ENCODE data around the gene SIRT2. TPM values are rescaled to one million over a fixed set of nuclear protein-coding genes. Genes with fewer than 3 reads are reported as not detected.

SIRT2 gene
- total and polyA plus RNA-seq, 2 of the 13 experiments (the other 11 are each of a cell fraction or from before 2014, with no cell fraction given), result 22.3 to 26.1 TPM

DNA sequence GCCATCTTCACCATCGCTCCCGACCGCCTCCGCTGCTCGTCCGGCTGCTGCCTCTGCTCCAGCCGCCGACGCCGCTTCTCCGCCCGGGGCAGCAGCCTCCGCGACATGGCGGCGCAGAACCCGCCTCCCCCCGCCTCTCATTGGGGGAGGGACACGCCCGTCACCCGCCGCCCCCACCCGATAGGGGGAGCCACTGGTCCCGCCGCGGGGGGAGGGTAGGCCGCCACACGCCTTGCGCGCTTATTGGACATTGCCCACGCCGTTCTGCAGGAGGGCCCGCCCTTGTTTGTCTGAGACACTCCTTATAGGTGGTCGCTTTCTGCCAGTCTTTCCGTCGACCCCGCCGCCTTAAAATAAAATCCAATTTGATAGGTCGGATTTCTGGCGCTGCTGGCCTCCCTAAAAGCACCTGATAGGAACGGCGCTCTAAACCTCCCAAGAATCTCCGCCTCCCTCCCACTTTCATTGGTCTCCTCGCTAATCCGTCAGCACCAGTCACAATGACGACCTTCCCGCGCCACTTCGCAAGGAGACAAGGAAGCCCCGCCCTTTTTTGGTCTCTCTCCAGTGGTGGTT lies 49.5 kb downstream of the SIRT2 start, which contains the start of gene HNRNPL (continued):
- peak; percentile 99 for TF ChIP-seq HMGXB3 (CRISPR knock-in tag; IDR thresholded peaks at IDR 0.05; ENCODE audit: borderline replicate concordance)
- peak; percentile 61; the same call in 1 of the 2 replicates for TF ChIP-seq ZFP82 (CRISPR knock-in tag; IDR thresholded peaks at IDR 0.05; ENCODE audit: borderline replicate concordance)
- TF ChIP-seq RBM22 (optimal IDR thresholded peaks at IDR 0.05; ENCODE audit: low read length), result no peak
- peak; percentile 23 for TF ChIP-seq SKI (IDR thresholded peaks at IDR 0.05; ENCODE audit: partially characterized antibody)
- TF ChIP-seq CREM (IDR thresholded peaks at IDR 0.05), result peak; percentile 97
- TF ChIP-seq CREM (CRISPR knock-in tag; IDR thresholded peaks at IDR 0.05), result peak; percentile 47
- peak; percentile 92 for TF ChIP-seq YY1 (IDR thresholded peaks at IDR 0.05; ENCODE audit: insufficient read depth, insufficient replicate concordance, low read depth, low read length)
- TF ChIP-seq CTCF (CRISPR knock-in tag; IDR thresholded peaks at IDR 0.05), result peak; percentile 69
- peak in 1 of 2 experiments; percentile 24; a peak in 1 of 4 replicates for TF ChIP-seq REST (IDR thresholded peaks at IDR 0.05; ENCODE audit: borderline replicate concordance in 1 of 2, low read depth in 1 of 2, low read length in 2 of 2)
- TF ChIP-seq ZHX1 (CRISPR knock-in tag; IDR thresholded peaks at IDR 0.05; ENCODE audit: low read depth), result peak; percentile 75
- TF ChIP-seq GATAD1 (CRISPR knock-in tag; IDR thresholded peaks at IDR 0.05), result peak; percentile 2; the same call in 1 of the 2 replicates
- TF ChIP-seq NR2C2 (CRISPR knock-in tag; IDR thresholded peaks at IDR 0.05; ENCODE audit: borderline replicate concordance), result peak; percentile 75
- 0 out of 2 replicates have a peak, but pooled peaks have one; percentile 3 for TF ChIP-seq IRF2 (CRISPR knock-in tag; IDR thresholded peaks at IDR 0.05)
- TF ChIP-seq ZNF468 (CRISPR knock-in tag; IDR thresholded peaks at IDR 0.05), result 0 out of 2 replicates have a peak, but pooled peaks have one; percentile 70
- TF ChIP-seq ZNF878 (CRISPR knock-in tag; IDR thresholded peaks at IDR 0.05), result 0 out of 2 replicates have a peak, but pooled peaks have one; percentile 30
- 0 out of 2 replicates have a peak, but pooled peaks have one; percentile 20 for TF ChIP-seq MAF1 (CRISPR knock-in tag; IDR thresholded peaks at IDR 0.05; ENCODE audit: borderline replicate concordance)

All from HepG2 (cell line).